Endodermal cell (in vitro differentiated cells): ENCODE data around the gene GRIP2. TPM values are rescaled to one million over a fixed set of nuclear protein-coding genes. Genes with fewer than 3 reads are reported as not detected.
A peak's percentile ranks its signal among the peaks of the same experiment; 100 is the strongest.

ENCODE experiments used
- DNase-seq: peaks from one replicate; pipeline ENCODE4 v3.0.0-alpha.2; 2017
- H3K27ac ChIP-seq: 2 replicates; pipeline ENCODE4 v1.5.1; 2013; ENCODE audit warnings: mild to moderate bottlenecking, low read depth, low read length, moderate library complexity
- H3K27me3 ChIP-seq: 2 replicates; pipeline ENCODE4 v1.6.1; 2013; ENCODE audit warnings: mild to moderate bottlenecking, low read length, moderate library complexity; ENCODE audit not compliant: insufficient read depth, control insufficient read depth, poor library complexity, severe bottlenecking
- H3K36me3 ChIP-seq: 2 replicates; pipeline ENCODE4 v1.7.0; 2013; ENCODE audit warnings: mild to moderate bottlenecking, low read length, moderate library complexity; ENCODE audit not compliant: control insufficient read depth, insufficient read depth
- H3K4me1 ChIP-seq: one replicate; pipeline ENCODE4 v1.7.0; 2013; ENCODE audit warnings: low read length; ENCODE audit not compliant: control insufficient read depth, insufficient read depth
- H3K4me3 ChIP-seq: 2 replicates; pipeline ENCODE4 v1.5.1; 2013; ENCODE audit warnings: mild to moderate bottlenecking, low read length, moderate library complexity
- H3K9ac ChIP-seq: 2 replicates; pipeline ENCODE4 v1.6.1; 2013; ENCODE audit warnings: mild to moderate bottlenecking, low read length, moderate library complexity; ENCODE audit not compliant: poor library complexity, severe bottlenecking; ENCODE audit errors: extremely low read depth
- H3K9me3 ChIP-seq: 2 replicates; pipeline ENCODE4 v1.6.1; 2013; ENCODE audit warnings: mild to moderate bottlenecking, low read length, moderate library complexity; ENCODE audit not compliant: control insufficient read depth
- H3K27ac Mint-ChIP-seq: 2 replicates; pipeline ENCODE4 v1.8.0; 2020; ENCODE audit warnings: mixed read lengths
- H3K27me3 Mint-ChIP-seq: 2 replicates; pipeline ENCODE4 v1.8.0; 2021; ENCODE audit warnings: mild to moderate bottlenecking, mixed read lengths; ENCODE audit not compliant: insufficient read depth
- H3K36me3 Mint-ChIP-seq: 2 replicates; pipeline ENCODE4 v1.8.0; 2020; ENCODE audit warnings: low read depth, mixed read lengths
- H3K4me1 Mint-ChIP-seq: 2 replicates; pipeline ENCODE4 v1.8.0; 2020; ENCODE audit warnings: mixed read lengths
- H3K4me3 Mint-ChIP-seq: 2 replicates; pipeline ENCODE4 v1.8.0; 2020; ENCODE audit warnings: mild to moderate bottlenecking, moderate library complexity, mixed read lengths
- H3K9me3 Mint-ChIP-seq: 2 replicates; pipeline ENCODE4 v1.8.0; 2020; ENCODE audit warnings: mild to moderate bottlenecking, mixed read lengths
- CTCF ChIP-seq: fragments of 200-600 bp; sonication (generic); conservative IDR thresholded peaks from 2 replicates; pipeline ENCODE4 v1.5.0; 2021; ENCODE audit warnings: antibody characterized with exemption, mild to moderate bottlenecking
- WGBS, 2 experiments: methylation state at CpG; one replicate each; pipeline versions ENCODE4 v1.1.5 to v1.1.7; 2013; ENCODE audit warnings: missing lambda C conversion rate in 2 of 2, mixed read lengths in 1 of 2; ENCODE audit not compliant: insufficient coverage in 1 of 2, insufficient read length in 1 of 2; 5-methylcytosine and 5-hydroxymethylcytosine counted together
- total RNA-seq, 2 donors: library from RNA; stranded (reverse); fragmentation: NEBNext Ultra II Directional in 1 of 2; extraction: Animal tissue kit (Norgen Biotek cat#: 25700) in 1 of 2; gene quantifications; 2 replicates in 1 of 2; 3 replicates in 1 of 2; pipeline ENCODE4 v1.2.1, GENCODE V29; 2021

The GRIP2 gene
- total RNA-seq, 2 donors from 2014 or later: 2.0 to 2.2 TPM

- no peak overlapping the region for H3K4me3 ChIP-seq
- DNase-seq: peak; percentile 82
- Mint-ChIP-seq H3K4me1 (peaks cover 9% of the 10 kb centered on the region), H3K9me3 (no peaks in the 10 kb centered on the region), H3K27me3 (no peaks in the 10 kb centered on the region), H3K27ac (no peak overlapping the region), H3K4me3 (no peak overlapping the region), H3K36me3 (no peaks in the 10 kb centered on the region)
- no peaks in the 10 kb centered on the region for H3K27me3 ChIP-seq
- no peak for TF ChIP-seq CTCF
- peaks cover 7% of the 10 kb centered on the region for H3K4me1 ChIP-seq
- no peak overlapping the region for H3K27ac ChIP-seq
- no peaks in the 10 kb centered on the region for H3K36me3 ChIP-seq
- H3K9me3 ChIP-seq: no peaks in the 10 kb centered on the region
- no peak overlapping the region for H3K9ac ChIP-seq
- WGBS, 2 experiments: 90 to 95% methylated on average over 6 to 10 of the region's 10 CpGs
These were observed 2.3 kb downstream of the GRIP2 start for GRCh38 chr3:14537590-14538450.

- Histone ChIP-seq H3K27ac (no peak overlapping the region), H3K9me3 (no peaks in the 10 kb centered on the region), H3K4me1 (peaks cover 9% of the 10 kb centered on the region), H3K36me3 (no peaks in the 10 kb centered on the region), H3K27me3 (no peaks in the 10 kb centered on the region), H3K4me3 (no peak overlapping the region), H3K9ac (no peak overlapping the region)
- no peaks in the 10 kb centered on the region for H3K9me3 Mint-ChIP-seq
- H3K27ac Mint-ChIP-seq: no peak overlapping the region
- H3K4me1 Mint-ChIP-seq: peaks cover 11% of the 10 kb centered on the region
- H3K4me3 Mint-ChIP-seq: no peak overlapping the region
- no peaks in the 10 kb centered on the region for H3K27me3 Mint-ChIP-seq
- H3K36me3 Mint-ChIP-seq: no peaks in the 10 kb centered on the region
- no peak for TF ChIP-seq CTCF
- no peak for DNase-seq
- WGBS, 2 experiments: 91 to 93% methylated on average over 5 to 12 of the region's 12 CpGs
These were observed 3.1 kb downstream of the GRIP2 start for GRCh38 chr3:14536837-14537589.

GRCh38 chr3:14536055-14536815, 3.9 kb downstream of the GRIP2 start:
- TF ChIP-seq CTCF: no peak
- H3K27ac Mint-ChIP-seq: no peak overlapping the region
- no peaks in the 10 kb centered on the region for H3K36me3 ChIP-seq

More at GRCh38 chr3:14536055-14536815, 3.9 kb downstream of the GRIP2 start:
- no peak overlapping the region for H3K4me3 ChIP-seq
- no peaks in the 10 kb centered on the region for H3K27me3 ChIP-seq
- WGBS, 2 experiments: 88 to 100% methylated on average over 6 to 10 of the region's 10 CpGs
- H3K9me3 ChIP-seq: no peaks in the 10 kb centered on the region
- H3K36me3 Mint-ChIP-seq: no peaks in the 10 kb centered on the region
- H3K27me3 Mint-ChIP-seq: peaks cover 2% of the 10 kb centered on the region
- H3K4me1 ChIP-seq: peaks cover 9% of the 10 kb centered on the region
- no peaks in the 10 kb centered on the region for H3K9me3 Mint-ChIP-seq
- H3K4me3 Mint-ChIP-seq: no peak overlapping the region
- H3K4me1 Mint-ChIP-seq: peaks cover 11% of the 10 kb centered on the region
- H3K9ac ChIP-seq: no peak overlapping the region
- no peak for DNase-seq
- H3K27ac ChIP-seq: no peak overlapping the region
